ENCODE results near the gene XPNPEP2. TPM values are rescaled to one million over a fixed set of nuclear protein-coding genes. Genes with fewer than 3 reads are reported as not detected.

Gene XPNPEP2
- total RNA-seq, 1 experiment from 2014 or later: not detected

GRCh38 chrX:129693354-129693753 is 45.4 kb upstream of the XPNPEP2 start:
- DNase-seq: no peak
- ChIA-PET CTCF (no interaction called here), POLR2A (ENCODE audit: unreplicated experiment) (no interaction called here)
- no TSS peak for BruUV-seq (replicated peaks)
- H3K36me3 ChIP-seq (ENCODE audit: low read depth, low read length): no peaks in the 10 kb centered on the region
- H3K4me1 ChIP-seq (ENCODE audit: insufficient read depth, low read length): peaks cover 13% of the 10 kb centered on the region
- ATAC-seq: no peak
- intact Hi-C loops (cut with micrococcal nuclease): no loop called here
- TF ChIP-seq EZH2 (IDR thresholded peaks at IDR 0.05; ENCODE audit: low read length, unreplicated experiment): no peak
- TF ChIP-seq EZH2phosphoT487 (IDR thresholded peaks at IDR 0.05; ENCODE audit: borderline replicate concordance, low read length): no peak
- TF ChIP-seq CTCF (conservative IDR thresholded peaks at IDR 0.05; ENCODE audit: low read depth, low read length): no peak
- H3K27me3 ChIP-seq (ENCODE audit: low read length): no peaks in the 10 kb centered on the region
- no peaks in the 10 kb centered on the region for H4K20me1 ChIP-seq (ENCODE audit: low read length)
- H3K79me2 ChIP-seq (ENCODE audit: low read length): no peaks in the 10 kb centered on the region
- H3K9me3 ChIP-seq (ENCODE audit: low read length): no peaks in the 10 kb centered on the region
- H2AFZ ChIP-seq (ENCODE audit: low read length): no peak overlapping the region
- H3K4me2 ChIP-seq (ENCODE audit: low read length): no peak overlapping the region
- no peak overlapping the region for H3K9ac ChIP-seq (ENCODE audit: low read length)
- H3K27ac ChIP-seq (ENCODE audit: low read length): no peak overlapping the region
- H3K9me2 ChIP-seq (replicated peaks; ENCODE audit: low read length): no peaks in the 10 kb centered on the region
- no peaks in the 10 kb centered on the region for H3F3A ChIP-seq (ENCODE audit: low read length, unreplicated experiment)
- no peak overlapping the region for H3K4me3 ChIP-seq (ENCODE audit: low read length)

GRCh38 chrX:129694805-129695204 is 44.0 kb upstream of the XPNPEP2 start:
- Histone ChIP-seq H3K9me3 (ENCODE audit: low read length) (no peaks in the 10 kb centered on the region), H3K36me3 (ENCODE audit: low read depth, low read length) (no peaks in the 10 kb centered on the region), H3K4me1 (ENCODE audit: insufficient read depth, low read length) (peaks cover 22% of the 10 kb centered on the region), H2AFZ (ENCODE audit: low read length) (no peak overlapping the region), H3K79me2 (ENCODE audit: low read length) (no peaks in the 10 kb centered on the region), H4K20me1 (ENCODE audit: low read length) (no peaks in the 10 kb centered on the region), H3F3A (ENCODE audit: low read length, unreplicated experiment) (no peaks in the 10 kb centered on the region), H3K4me2 (ENCODE audit: low read length) (no peak overlapping the region), H3K9me2 (replicated peaks; ENCODE audit: low read length) (no peaks in the 10 kb centered on the region), H3K27me3 (ENCODE audit: low read length) (no peaks in the 10 kb centered on the region), H3K4me3 (ENCODE audit: low read length) (no peak overlapping the region), H3K9ac (ENCODE audit: low read length) (no peak overlapping the region), H3K27ac (ENCODE audit: low read length) (no peak overlapping the region)
- POLR2A ChIA-PET (ENCODE audit: unreplicated experiment): no interaction called here
- CTCF ChIA-PET: no interaction called here
- intact Hi-C loops (cut with micrococcal nuclease): loop anchor here (5.0 kb wide), 1 partner anchor 38 kb away; no protein-coding TSS in a partner anchor
- no TSS peak for BruUV-seq (replicated peaks)
- ATAC-seq (no peak), DNase-seq (no peak)
- TF ChIP-seq EZH2 (IDR thresholded peaks at IDR 0.05; ENCODE audit: low read length, unreplicated experiment): no peak
- no peak for TF ChIP-seq EZH2phosphoT487 (IDR thresholded peaks at IDR 0.05; ENCODE audit: borderline replicate concordance, low read length)
- no peak for TF ChIP-seq CTCF (conservative IDR thresholded peaks at IDR 0.05; ENCODE audit: low read depth, low read length)

GRCh38 chrX:129695535-129695934 is 43.2 kb upstream of the XPNPEP2 start:
- POLR2A ChIA-PET (ENCODE audit: unreplicated experiment): no interaction called here
- no peak for DNase-seq
- no peak for ATAC-seq
- no peak overlapping the region for H3K27ac ChIP-seq (ENCODE audit: low read length)
- intact Hi-C loops (cut with micrococcal nuclease): loop anchor here (5.0 kb wide), 1 partner anchor 38 kb away; no protein-coding TSS in a partner anchor
- no peaks in the 10 kb centered on the region for H3F3A ChIP-seq (ENCODE audit: low read length, unreplicated experiment)
- H3K27me3 ChIP-seq (ENCODE audit: low read length): no peaks in the 10 kb centered on the region
- H3K9ac ChIP-seq (ENCODE audit: low read length): no peak overlapping the region
- BruUV-seq (replicated peaks): no TSS peak
- H3K4me2 ChIP-seq (ENCODE audit: low read length): no peak overlapping the region
- H3K9me2 ChIP-seq (replicated peaks; ENCODE audit: low read length): no peaks in the 10 kb centered on the region
- TF ChIP-seq EZH2phosphoT487 (IDR thresholded peaks at IDR 0.05; ENCODE audit: borderline replicate concordance, low read length) (no peak), EZH2 (IDR thresholded peaks at IDR 0.05; ENCODE audit: low read length, unreplicated experiment) (no peak), CTCF (conservative IDR thresholded peaks at IDR 0.05; ENCODE audit: low read depth, low read length) (no peak)
- no peaks in the 10 kb centered on the region for H3K79me2 ChIP-seq (ENCODE audit: low read length)
- no peaks in the 10 kb centered on the region for H3K9me3 ChIP-seq (ENCODE audit: low read length)
- H3K36me3 ChIP-seq (ENCODE audit: low read depth, low read length): no peaks in the 10 kb centered on the region
- H2AFZ ChIP-seq (ENCODE audit: low read length): no peak overlapping the region
- H3K4me1 ChIP-seq (ENCODE audit: insufficient read depth, low read length): peaks cover 22% of the 10 kb centered on the region
- H3K4me3 ChIP-seq (ENCODE audit: low read length): no peak overlapping the region
- CTCF ChIA-PET: no interaction called here
- H4K20me1 ChIP-seq (ENCODE audit: low read length): no peaks in the 10 kb centered on the region
